Upper lobe of right lung (tissue), 1 donor: ENCODE data around the gene C19orf73. TPM values are rescaled to one million over a fixed set of nuclear protein-coding genes. Genes with fewer than 3 reads are reported as not detected.

Experiments used
- ATAC-seq: fragments of 200-7000 bp; cut with Tn5 transposase; one replicate; pipeline ENCODE4 v1.9.1; 2020; ENCODE audit warnings: mild to moderate bottlenecking, moderate library complexity
- DNase-seq: peaks from one replicate; pipeline ENCODE4 v3.0.0-alpha.2; 2020
- H3K27ac ChIP-seq: fragments of 200-600 bp; one replicate; pipeline ENCODE4 v1.8.0; 2022
- H3K27me3 ChIP-seq: fragments of 200-600 bp; one replicate; pipeline ENCODE4 v1.8.0; 2022; ENCODE audit warnings: mild to moderate bottlenecking
- H3K36me3 ChIP-seq: fragments of 200-600 bp; one replicate; pipeline ENCODE4 v1.8.0; 2022
- H3K4me1 ChIP-seq: fragments of 200-600 bp; one replicate; pipeline ENCODE4 v1.8.0; 2022
- H3K4me3 ChIP-seq: fragments of 200-600 bp; one replicate; pipeline ENCODE4 v1.8.0; 2022; ENCODE audit warnings: mild to moderate bottlenecking
- H3K9me3 ChIP-seq: fragments of 200-600 bp; one replicate; pipeline ENCODE4 v1.8.0; 2022
- intact Hi-C: fragments of 100-400 bp; cut with DNase I; formaldehyde crosslinking; loops from one replicate; pipeline ENCODE4 v1.11.0; 2022
- total RNA-seq: library from RNA; stranded (reverse); fragmentation: NEBNext Ultra II Directional; extraction: Animal tissue kit (Norgen Biotek cat#: 25700); gene quantifications from one replicate; pipeline ENCODE4 v1.2.1, GENCODE V29; 2021
- TF ChIP-seq, protein P1 (sequence below): fragments of 200-600 bp; IDR thresholded peaks from one replicate; pipeline ENCODE4 v1.8.0; 2022; ENCODE audit warnings: antibody characterized with exemption
- donor health status: DM: no; HTN: yes; CAD: no; lungs with severe emphysema.

Gene C19orf73
- total RNA-seq, 1 donor from 2014 or later, result 1.5 TPM

DNA sequence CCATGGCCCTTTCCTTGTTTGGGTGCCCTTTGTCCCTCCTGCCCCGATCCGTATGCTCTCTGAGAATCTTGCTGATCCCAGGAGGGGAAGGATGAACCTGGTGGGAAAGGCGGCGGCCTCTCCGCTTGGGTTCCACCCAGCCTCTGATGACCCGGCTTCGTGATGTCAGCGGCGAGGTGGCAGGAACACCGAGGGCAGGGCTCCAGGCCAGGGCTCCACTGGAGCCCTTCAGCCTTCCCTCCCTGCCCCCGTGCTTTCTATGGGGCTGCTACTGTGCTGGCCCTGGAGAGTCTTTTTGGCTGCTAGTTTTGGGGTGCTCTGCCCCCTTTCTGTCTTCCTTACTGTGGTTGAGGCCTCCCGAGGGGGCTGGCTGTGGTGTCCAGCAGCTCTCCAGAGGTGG, 16.6 kb downstream of the C19orf73 start:
- Histone ChIP-seq H3K4me3 (no peak overlapping the region), H3K27ac (no peak overlapping the region), H3K27me3 (no peaks in the 10 kb centered on the region), H3K36me3 (peaks cover 97% of the 10 kb centered on the region), H3K9me3 (no peaks in the 10 kb centered on the region), H3K4me1 (peaks cover 3% of the 10 kb centered on the region)
- TF ChIP-seq, protein P1, sequence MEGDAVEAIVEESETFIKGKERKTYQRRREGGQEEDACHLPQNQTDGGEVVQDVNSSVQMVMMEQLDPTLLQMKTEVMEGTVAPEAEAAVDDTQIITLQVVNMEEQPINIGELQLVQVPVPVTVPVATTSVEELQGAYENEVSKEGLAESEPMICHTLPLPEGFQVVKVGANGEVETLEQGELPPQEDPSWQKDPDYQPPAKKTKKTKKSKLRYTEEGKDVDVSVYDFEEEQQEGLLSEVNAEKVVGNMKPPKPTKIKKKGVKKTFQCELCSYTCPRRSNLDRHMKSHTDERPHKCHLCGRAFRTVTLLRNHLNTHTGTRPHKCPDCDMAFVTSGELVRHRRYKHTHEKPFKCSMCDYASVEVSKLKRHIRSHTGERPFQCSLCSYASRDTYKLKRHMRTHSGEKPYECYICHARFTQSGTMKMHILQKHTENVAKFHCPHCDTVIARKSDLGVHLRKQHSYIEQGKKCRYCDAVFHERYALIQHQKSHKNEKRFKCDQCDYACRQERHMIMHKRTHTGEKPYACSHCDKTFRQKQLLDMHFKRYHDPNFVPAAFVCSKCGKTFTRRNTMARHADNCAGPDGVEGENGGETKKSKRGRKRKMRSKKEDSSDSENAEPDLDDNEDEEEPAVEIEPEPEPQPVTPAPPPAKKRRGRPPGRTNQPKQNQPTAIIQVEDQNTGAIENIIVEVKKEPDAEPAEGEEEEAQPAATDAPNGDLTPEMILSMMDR, result no peak
- no peak for ATAC-seq
- no peak for DNase-seq
- intact Hi-C loops, result no loop called here

DNA sequence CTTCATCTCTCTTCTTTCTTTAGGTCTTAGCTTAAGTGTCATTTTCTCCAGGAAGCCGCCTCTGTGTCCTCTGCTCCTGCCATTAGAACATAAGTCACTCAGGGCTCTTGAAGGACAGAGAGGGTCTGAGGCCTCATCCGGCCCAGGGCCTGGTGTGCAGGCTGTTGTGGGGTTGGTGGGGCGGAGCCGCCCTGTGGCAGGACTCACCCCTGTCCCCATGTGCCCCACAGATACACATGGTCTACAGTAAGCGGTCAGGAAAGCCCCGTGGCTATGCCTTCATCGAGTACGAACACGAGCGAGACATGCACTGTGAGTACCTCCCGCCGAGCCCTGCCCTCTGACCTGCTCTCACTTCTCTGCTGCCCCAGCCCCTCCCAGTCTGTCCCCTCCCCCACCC, 17.8 kb downstream of the C19orf73 start:
- Histone ChIP-seq H3K9me3 (no peaks in the 10 kb centered on the region), H3K36me3 (peaks cover 97% of the 10 kb centered on the region), H3K4me1 (peaks cover 3% of the 10 kb centered on the region), H3K4me3 (no peak overlapping the region), H3K27me3 (no peaks in the 10 kb centered on the region), H3K27ac (no peak overlapping the region)
- intact Hi-C loops, result no loop called here
- DNase-seq (no peak), ATAC-seq (no peak)
- TF ChIP-seq, protein P1, result no peak

DNA sequence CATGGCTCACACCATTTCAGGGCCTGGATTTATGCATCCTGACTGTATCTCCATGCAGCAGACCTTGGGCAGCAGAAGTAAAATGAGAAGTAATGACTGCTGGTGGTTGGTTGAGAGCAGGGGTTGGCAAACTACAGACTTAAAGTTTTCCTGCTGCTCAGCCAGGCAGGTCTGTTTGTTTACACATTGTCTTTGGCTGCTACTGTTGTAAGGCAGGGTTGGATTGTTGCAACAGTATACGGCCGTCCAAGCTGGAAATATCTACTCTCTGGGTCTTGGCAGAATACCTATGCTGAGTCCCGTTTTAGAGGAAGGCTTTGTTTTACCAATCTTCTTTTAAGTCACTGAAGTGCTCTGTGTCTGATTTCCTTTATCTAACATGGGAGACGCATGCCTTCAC, 20.1 kb downstream of the C19orf73 start:
- no peak for ATAC-seq
- Histone ChIP-seq H3K36me3 (peaks cover 97% of the 10 kb centered on the region), H3K27ac (no peak overlapping the region), H3K4me3 (no peak overlapping the region), H3K27me3 (no peaks in the 10 kb centered on the region), H3K4me1 (peaks cover 3% of the 10 kb centered on the region), H3K9me3 (no peaks in the 10 kb centered on the region)
- intact Hi-C loops, result loop anchor here (5.0 to 10.0 kb wide), 2 partner anchors 46 to 114 kb away; no protein-coding TSS in a partner anchor
- DNase-seq, result no peak
- TF ChIP-seq, protein P1, result no peak

DNA sequence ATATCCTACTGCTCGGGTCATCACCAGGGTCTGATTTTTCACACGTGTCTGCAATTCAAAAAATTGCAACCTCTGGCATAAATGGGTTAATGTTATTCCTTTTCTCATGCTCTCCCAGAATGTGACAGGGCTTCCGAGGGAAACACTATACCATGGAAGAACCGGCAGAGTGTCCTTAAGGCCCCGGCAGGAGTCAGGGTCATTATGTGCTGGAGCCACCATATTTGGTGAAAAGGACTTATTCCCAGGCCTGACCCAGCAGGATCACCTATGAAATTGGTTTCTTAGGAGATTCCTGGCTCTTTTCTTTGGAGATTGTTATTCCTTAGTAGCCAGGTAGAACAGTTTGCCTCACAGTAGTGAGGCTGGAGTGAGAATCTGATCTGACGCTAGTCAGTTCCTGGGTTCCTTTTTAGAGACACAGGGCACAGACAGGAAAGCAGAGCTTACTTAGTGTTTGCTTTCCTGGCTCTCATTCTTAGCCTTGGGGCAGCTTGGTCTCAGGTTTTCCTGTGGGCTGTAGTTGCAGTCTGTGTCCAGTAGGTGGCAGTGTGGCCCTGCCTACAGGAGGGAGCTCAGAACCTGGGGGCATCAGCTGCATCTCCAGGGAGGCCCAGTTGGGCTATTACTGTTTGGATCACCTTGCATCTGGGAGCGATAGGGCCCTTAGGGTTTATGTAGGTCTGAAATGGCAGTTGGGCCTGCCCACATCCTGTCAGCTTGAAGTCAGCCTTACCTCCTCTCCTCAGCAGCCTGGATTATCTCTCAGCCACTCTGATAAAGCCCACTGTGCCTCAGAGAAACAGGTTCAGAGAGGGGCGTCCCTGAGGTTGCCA, 21.3 kb downstream of the C19orf73 start:
- DNase-seq, result no peak
- peaks cover 97% of the 10 kb centered on the region for H3K36me3 ChIP-seq

DNA sequence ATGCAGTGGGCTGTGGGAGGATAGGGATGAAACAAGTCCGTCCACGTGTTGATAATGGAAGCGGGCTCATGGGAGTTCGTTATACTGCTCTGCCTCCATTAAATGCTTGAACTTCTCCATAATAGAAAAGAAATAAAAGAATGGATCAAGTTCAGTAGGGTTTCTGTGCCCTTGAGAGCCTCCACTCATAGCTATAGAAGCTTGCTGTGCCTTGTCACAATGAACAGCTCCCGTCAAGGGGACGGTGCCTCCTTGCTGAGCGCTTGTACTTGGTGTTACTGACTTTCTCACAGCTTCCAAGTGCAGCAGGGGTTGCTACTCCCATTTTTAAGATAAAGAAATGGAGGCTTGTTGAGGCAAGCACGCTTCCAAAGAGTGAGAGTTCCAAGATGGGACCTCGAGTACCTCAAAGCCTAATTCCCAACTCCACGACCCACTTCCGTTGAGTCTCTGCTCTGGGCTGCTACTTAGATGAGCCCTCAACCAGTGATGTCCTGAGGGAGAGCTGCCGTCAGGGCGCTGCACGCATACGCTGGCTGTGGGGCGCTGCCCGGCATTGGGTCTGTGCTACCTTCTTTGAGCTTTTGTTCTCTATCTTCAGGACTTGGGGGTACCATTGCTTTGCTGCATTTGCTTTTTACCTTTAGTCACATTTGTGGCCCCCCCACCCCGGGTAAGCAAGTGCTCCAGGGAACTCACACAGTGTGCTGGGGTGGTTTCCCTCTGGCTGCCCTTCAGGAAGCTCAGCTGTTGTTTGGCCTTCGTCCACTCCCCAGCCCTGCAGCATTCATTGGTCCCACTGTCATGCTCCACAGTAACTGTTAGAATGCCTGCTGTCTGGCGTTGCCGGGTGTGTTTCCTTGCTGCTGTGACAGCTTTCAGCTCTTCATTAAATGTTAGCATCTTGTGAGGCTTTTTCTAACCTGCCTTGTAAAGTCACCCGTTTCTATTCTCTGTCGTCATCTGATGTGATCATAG, 24.1 kb downstream of the C19orf73 start:
- H3K36me3 ChIP-seq, result peaks cover 97% of the 10 kb centered on the region
- H3K9me3 ChIP-seq, result no peaks in the 10 kb centered on the region
- no peak for DNase-seq
- TF ChIP-seq, protein P1, result no peak
- intact Hi-C loops, result loop anchor here (5.0 to 10.0 kb wide), 2 partner anchors 50 to 118 kb away; no protein-coding TSS in a partner anchor
- no peak overlapping the region for H3K27ac ChIP-seq
- H3K27me3 ChIP-seq, result no peaks in the 10 kb centered on the region
- H3K4me3 ChIP-seq, result no peak overlapping the region
- H3K4me1 ChIP-seq, result peaks cover 3% of the 10 kb centered on the region
- ATAC-seq, result no peak

More for the DNA sequence above, 21.3 kb downstream of the C19orf73 start:
- Histone ChIP-seq H3K4me1 (peaks cover 3% of the 10 kb centered on the region), H3K4me3 (no peak overlapping the region), H3K27me3 (no peaks in the 10 kb centered on the region), H3K9me3 (no peaks in the 10 kb centered on the region), H3K27ac (no peak overlapping the region)
- intact Hi-C loops, result loop anchor here (5.0 to 10.0 kb wide), 2 partner anchors 47 to 115 kb away; no protein-coding TSS in a partner anchor
- TF ChIP-seq, protein P1, result peak; percentile 100
- peak; percentile 95 for ATAC-seq
